IMR-90 (cell line): Measurements from ENCODE around the gene INTS11. TPM values are rescaled to one million over a fixed set of nuclear protein-coding genes. Genes with fewer than 3 reads are reported as not detected.
A peak's percentile ranks its signal among the peaks of the same experiment; 100 is the strongest.

ENCODE experiments used
- ATAC-seq: fragments of 200-7000 bp; cut with Tn5 transposase; 2 replicates; pipeline ENCODE4 v1.9.1; 2020; ENCODE audit warnings: low read depth, mild to moderate bottlenecking, moderate library complexity
- BruUV-seq: library from RNA; stranded (reverse); fragments of 400-500 nt; replicated peaks from 2 replicates; lab custom pipeline; 2021; lab: Mats Ljungman, UMichigan
- CTCF ChIA-PET: fragments of 300-600 bp; formaldehyde crosslinking; extraction: SDS; loops from one replicate; lab custom pipeline; 2021; ENCODE audit warnings: antibody characterized with exemption; lab: Yijun Ruan, JAX
- POLR2A ChIA-PET: fragments of 300-600 bp; sonication (Branson Sonifier 250); formaldehyde crosslinking; loops from one replicate; lab custom pipeline; 2022; ENCODE audit warnings: antibody characterized with exemption; ENCODE audit not compliant: unreplicated experiment; lab: Charles Lee
- DNase-seq: peaks from one replicate; pipeline ENCODE4 v3.0.0; 2013
- H2AFZ ChIP-seq: replicated peaks from 2 replicates; pipeline ENCODE3; 2013; ENCODE audit warnings: low read length, mild to moderate bottlenecking; ENCODE audit not compliant: poor library complexity
- H2AK5ac ChIP-seq: 2 replicates; pipeline ENCODE4 v1.6.1; 2013; ENCODE audit warnings: low read depth, low read length, inconsistent platforms
- H2AK9ac ChIP-seq: replicated peaks from 2 replicates; pipeline ENCODE3; 2013; ENCODE audit warnings: mild to moderate bottlenecking, low read depth, low read length, moderate library complexity; ENCODE audit not compliant: poor library complexity
- H2BK120ac ChIP-seq: 2 replicates; pipeline ENCODE4 v1.6.1; 2013; ENCODE audit warnings: low read depth, low read length, inconsistent platforms
- H2BK15ac ChIP-seq: 3 replicates; pipeline ENCODE4 v1.6.1; 2013; ENCODE audit warnings: low read depth, low read length, inconsistent platforms
- H2BK20ac ChIP-seq: 2 replicates; pipeline ENCODE4 v1.6.1; 2013; ENCODE audit warnings: low read depth, mild to moderate bottlenecking, inconsistent platforms, low read length, moderate library complexity
- H2BK5ac ChIP-seq: 2 replicates; pipeline ENCODE4 v1.6.1; 2013; ENCODE audit warnings: mild to moderate bottlenecking, low read depth, low read length, inconsistent platforms; ENCODE audit not compliant: poor library complexity, severe bottlenecking
- H3K14ac ChIP-seq: replicated peaks from 2 replicates; pipeline ENCODE4 v1.6.1; 2013; ENCODE audit warnings: low read depth, low read length, inconsistent platforms
- H3K18ac ChIP-seq: 2 replicates; pipeline ENCODE4 v1.6.1; 2013; ENCODE audit warnings: low read depth, low read length, control low read depth
- H3K23ac ChIP-seq: 2 replicates; pipeline ENCODE4 v1.6.1; 2013; ENCODE audit warnings: low read depth, low read length, inconsistent platforms
- H3K27ac ChIP-seq: 2 replicates; pipeline ENCODE4 v1.5.1; 2013; ENCODE audit warnings: mild to moderate bottlenecking, control low read depth, low read length; ENCODE audit not compliant: insufficient read depth
- H3K27me3 ChIP-seq: 2 replicates; pipeline ENCODE4 v1.6.1; 2013; ENCODE audit warnings: low read length; ENCODE audit not compliant: control insufficient read depth, insufficient read depth
- H3K36me3 ChIP-seq: 2 replicates; pipeline ENCODE4 v1.6.1; 2013; ENCODE audit warnings: low read length, mixed read lengths; ENCODE audit not compliant: control insufficient read depth, insufficient read depth
- H3K4ac ChIP-seq: 2 replicates; pipeline ENCODE4 v1.6.1; 2013; ENCODE audit warnings: low read depth, low read length, inconsistent platforms
- H3K4me1 ChIP-seq: 2 replicates; pipeline ENCODE4 v1.6.1; 2013; ENCODE audit warnings: low read length, mixed read lengths; ENCODE audit not compliant: control insufficient read depth, insufficient read depth
- H3K4me2 ChIP-seq: 2 replicates; pipeline ENCODE4 v1.6.1; 2013; ENCODE audit warnings: low read depth, mild to moderate bottlenecking, control low read depth, low read length, moderate library complexity
- H3K4me3 ChIP-seq: 2 replicates; pipeline ENCODE4 v1.5.1; 2013; ENCODE audit warnings: low read depth, mild to moderate bottlenecking, control low read depth, low read length, moderate library complexity; ENCODE audit not compliant: insufficient read depth
- H3K56ac ChIP-seq: 2 replicates; pipeline ENCODE4 v1.6.1; 2013; ENCODE audit warnings: low read length, inconsistent platforms; ENCODE audit not compliant: insufficient read depth; ENCODE audit errors: extremely low read depth
- H3K79me1 ChIP-seq, 2 experiments: 2 replicates each; pipeline ENCODE4 v1.6.1; 2013; ENCODE audit warnings: low read length in 2 of 2, inconsistent platforms in 1 of 2, low read depth in 1 of 2
- H3K9ac ChIP-seq: 2 replicates; pipeline ENCODE4 v1.6.1; 2013; ENCODE audit warnings: low read depth, low read length, control low read depth
- H3K9me1 ChIP-seq: 2 replicates; pipeline ENCODE4 v1.6.1; 2013; ENCODE audit warnings: low read length, inconsistent platforms; ENCODE audit not compliant: insufficient read depth
- H3K9me3 ChIP-seq: 2 replicates; pipeline ENCODE4 v1.6.1; 2013; ENCODE audit warnings: low read length; ENCODE audit not compliant: control insufficient read depth, insufficient read depth
- H4K20me1 ChIP-seq: 2 replicates; pipeline ENCODE4 v1.6.1; 2013; ENCODE audit warnings: low read length, inconsistent platforms; ENCODE audit not compliant: insufficient read depth
- H4K5ac ChIP-seq: 2 replicates; pipeline ENCODE4 v1.6.1; 2013; ENCODE audit warnings: mild to moderate bottlenecking, low read depth, low read length, control low read depth
- H4K8ac ChIP-seq, 2 experiments: 2 replicates each; pipeline ENCODE4 v1.6.1; 2013; ENCODE audit warnings: low read depth in 2 of 2, low read length in 2 of 2, control low read depth in 1 of 2, inconsistent platforms in 1 of 2
- H4K91ac ChIP-seq: 2 replicates; pipeline ENCODE4 v1.6.1; 2013; ENCODE audit warnings: low read depth, low read length, inconsistent platforms; ENCODE audit not compliant: insufficient read depth
- BHLHE40 ChIP-seq: fragments of 150-350 bp; IDR thresholded peaks from 2 replicates; pipeline ENCODE4 v1.6.1; 2016; ENCODE audit warnings: mild to moderate bottlenecking, low read depth, low read length
- ELK1 ChIP-seq: fragments of 150-350 bp; IDR thresholded peaks from 2 replicates; pipeline ENCODE4 v1.6.1; 2016; ENCODE audit warnings: low read depth, mild to moderate bottlenecking, low read length, moderate library complexity, borderline replicate concordance
- MXI1 ChIP-seq: IDR thresholded peaks from 2 replicates; pipeline ENCODE4 v1.6.1; 2012; ENCODE audit warnings: low read depth, mild to moderate bottlenecking, low read length, moderate library complexity, borderline replicate concordance
- NFE2L2 ChIP-seq: fragments of 150-350 bp; IDR thresholded peaks from 2 replicates; pipeline ENCODE4 v1.6.1; 2016; ENCODE audit warnings: low read depth, mild to moderate bottlenecking, low read length
- POLR2A ChIP-seq: IDR thresholded peaks from 2 replicates; pipeline ENCODE4 v1.6.1; 2012; ENCODE audit warnings: mild to moderate bottlenecking, low read depth, low read length
- USF2 ChIP-seq: fragments of 150-350 bp; IDR thresholded peaks from 2 replicates; pipeline ENCODE4 v1.6.1; 2017; ENCODE audit warnings: mild to moderate bottlenecking, antibody characterized with exemption, low read length, low read depth
- whole genome bisulfite sequencing, 2 experiments: methylation state at CpG; one replicate each; pipeline versions ENCODE4 v1.1.5 to v1.1.7; 2013; ENCODE audit warnings: missing lambda C conversion rate in 2 of 2; ENCODE audit not compliant: insufficient read length in 1 of 2; ENCODE audit errors: extremely low coverage in 2 of 2; 5-methylcytosine and 5-hydroxymethylcytosine counted together
- dilution Hi-C: fragments of 300-500 bp; cut with HindIII; formaldehyde crosslinking; loops from one replicate; pipeline ENCODE4 v1.14.3; 2018; ENCODE audit warnings: low sequenced_read_pairs; ENCODE audit not compliant: unreplicated experiment
- in situ Hi-C: fragments of 300-500 bp; cut with MboI; formaldehyde crosslinking; loops from 3 replicates; pipeline ENCODE4 v1.14.3; 2019; ENCODE audit warnings: low sequenced_read_pairs, inconsistent platforms, mixed read lengths
- intact Hi-C: fragments of 100-400 bp; cut with micrococcal nuclease; formaldehyde crosslinking; loops from 2 replicates; pipeline ENCODE4 v1.10.0; 2022
- polyA plus RNA-seq, 3 experiments: library from polyadenylated mRNA; depleted of rRNA; stranded (reverse); fragments of >200 nt; gene quantifications; 2 replicates each; pipeline ENCODE4 v1.2.3, GENCODE V29; 2012; ENCODE audit warnings: low replicate concordance in 1 of 3
- total RNA-seq: library from RNA; depleted of rRNA; stranded (reverse); fragments of >200 nt; gene quantifications from 2 replicates; pipeline ENCODE4 v1.2.3, GENCODE V29; 2012

The INTS11 gene
- total and polyA plus RNA-seq, 2 of the 4 experiments (the other 2 are of a cell fraction) = 56.1 to 123 TPM

GRCh38 chr1:1348420-1349255 lies 24.2 kb upstream of the INTS11 start:
- H3K27ac ChIP-seq = peak overlapping the region; percentile 71
- DNase-seq = peak; percentile 46
- peak overlapping the region; percentile 95 for H3K4me2 ChIP-seq
- in situ Hi-C loops (no loop called here), dilution Hi-C loops (no loop called here), intact Hi-C loops (loop anchor here (1.0 to 2.0 kb wide), 2 partner anchors 27 to 50 kb away; partner anchors contain the start of genes AURKAIP1 and CCNL2)
- peak; percentile 22 for ATAC-seq
- peak overlapping the region; percentile 24 to 58; a peak in 2 of 4 replicates for H4K8ac ChIP-seq
- peak overlapping the region; percentile 94 for H2AK9ac ChIP-seq
- peak overlapping the region; percentile 73 for H4K5ac ChIP-seq
- 1% methylated on average over 63 of the region's 109 CpGs; no CpG with 5 or more reads in 1 of the 2 experiments for WGBS, 2 experiments
- H4K91ac ChIP-seq = peak overlapping the region; percentile 55; the same call in 1 of the 2 replicates
- no peak overlapping the region for H2BK15ac ChIP-seq
- H2BK5ac ChIP-seq = peak overlapping the region; percentile 73
- H3K23ac ChIP-seq = peak overlapping the region; percentile 58; the same call in 1 of the 2 replicates
- ChIA-PET POLR2A (interaction anchor here (1.1 kb wide), 1 partner anchor 10 kb away, joined by 3 read pairs; no protein-coding TSS in a partner anchor), CTCF (interaction anchor here (0.8 kb wide), 1 partner anchor 23 kb away, joined by 3 read pairs; no protein-coding TSS in a partner anchor)
- H2BK120ac ChIP-seq = no peak overlapping the region
- peaks cover 22% of the 10 kb centered on the region for H3K36me3 ChIP-seq
- BruUV-seq = no TSS peak
- peak overlapping the region; percentile 78 for H2AK5ac ChIP-seq
- peaks cover 47% of the 10 kb centered on the region for H3K4me1 ChIP-seq
- H3K9me3 ChIP-seq = no peaks in the 10 kb centered on the region
- H3K18ac ChIP-seq = peak overlapping the region; percentile 37; the same call in 1 of the 2 replicates
- no peaks in the 10 kb centered on the region for H3K27me3 ChIP-seq
- H4K20me1 ChIP-seq = peaks cover 68% of the 10 kb centered on the region
- H2BK20ac ChIP-seq = no peak overlapping the region
- peak overlapping the region; percentile 38; the same call in 1 of the 2 replicates for H3K56ac ChIP-seq
- peak overlapping the region; percentile 85 for H3K9ac ChIP-seq
- peak overlapping the region; percentile 100 for H3K4me3 ChIP-seq
- peaks cover 8 to 62% of the 10 kb centered on the region in 2 experiments; a peak in 3 of 4 replicates for H3K79me1 ChIP-seq
- TF ChIP-seq USF2 (no peak), POLR2A (no peak), NFE2L2 (no peak), ELK1 (no peak), BHLHE40 (0 out of 2 replicates have a peak, but pooled peaks have one; percentile 9), MXI1 (peak; percentile 59; the same call in 1 of the 2 replicates)
- H3K4ac ChIP-seq = peak overlapping the region; percentile 55
- 0 out of 2 replicates have a peak, but pooled peaks cover 3% of the 10 kb centered on the region for H3K9me1 ChIP-seq
- peak overlapping the region; percentile 79 for H3K14ac ChIP-seq
- H2AFZ ChIP-seq = peak overlapping the region; percentile 91
